ENCODE measurements around the gene SULT4A1.

GRCh38 chr22:43830931-43831560 is 31.3 kb downstream of the SULT4A1 start:
- no peak for TF ChIP-seq ZNF274 (IDR thresholded peaks at IDR 0.05; ENCODE audit: low read depth, low read length)
- TF ChIP-seq YY1 (IDR thresholded peaks at IDR 0.05; ENCODE audit: insufficient read depth, insufficient read length): no peak
- TF ChIP-seq SUZ12 (IDR thresholded peaks at IDR 0.05; ENCODE audit: extremely low read depth, insufficient read depth, insufficient read length): no peak

All from NT2/D1 (cell line).